GM12874 (cell line): ENCODE measurements around the gene MUL1.

Source experiments
- TF ChIP-seq, protein P1 (sequence below): IDR thresholded peaks from 2 replicates; pipeline ENCODE4 v1.5.1; 2011; ENCODE audit warnings: low read depth, mild to moderate bottlenecking, control low read depth, low read length, moderate library complexity; ENCODE audit not compliant: insufficient read depth

MUL1 gene

DNA sequence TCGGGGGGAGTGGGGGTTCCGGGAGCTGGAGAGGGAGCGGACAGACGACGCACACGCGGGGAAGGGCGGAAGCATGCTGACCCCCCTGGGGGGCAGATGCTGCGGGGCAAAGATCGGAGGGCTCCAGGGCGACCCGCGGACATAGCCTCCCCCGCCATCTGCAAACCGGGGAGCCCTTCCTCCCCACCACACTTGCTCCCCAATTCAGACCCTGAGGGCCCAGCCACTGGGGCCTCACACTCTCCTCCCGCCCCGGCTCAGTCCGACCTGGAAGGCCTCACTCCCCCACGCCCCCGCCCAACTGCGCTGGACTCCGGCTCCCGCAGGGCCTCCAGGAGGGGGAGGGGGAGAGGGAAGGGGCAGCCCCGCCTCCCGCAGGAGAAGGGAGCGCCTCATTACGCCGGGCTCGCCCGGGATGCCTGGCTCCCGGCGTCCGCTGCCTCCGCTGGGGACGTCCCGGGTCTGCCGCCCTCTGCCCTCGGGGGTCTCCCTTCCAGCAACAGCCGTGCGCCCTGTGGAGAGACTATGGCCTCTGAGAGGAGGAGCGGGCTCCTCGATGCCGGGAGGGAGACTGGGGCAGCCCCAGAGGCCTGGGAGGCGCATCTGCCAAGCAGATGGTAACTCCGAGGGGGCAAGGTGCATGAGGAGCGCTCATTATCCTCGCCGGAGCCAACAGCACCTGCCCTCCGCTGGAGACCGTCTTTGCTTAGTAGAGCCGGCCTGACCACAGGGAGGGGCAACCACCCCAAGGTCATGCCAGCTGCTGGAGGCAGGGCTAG, 21.3 kb downstream of the MUL1 start:
- TF ChIP-seq, protein P1, sequence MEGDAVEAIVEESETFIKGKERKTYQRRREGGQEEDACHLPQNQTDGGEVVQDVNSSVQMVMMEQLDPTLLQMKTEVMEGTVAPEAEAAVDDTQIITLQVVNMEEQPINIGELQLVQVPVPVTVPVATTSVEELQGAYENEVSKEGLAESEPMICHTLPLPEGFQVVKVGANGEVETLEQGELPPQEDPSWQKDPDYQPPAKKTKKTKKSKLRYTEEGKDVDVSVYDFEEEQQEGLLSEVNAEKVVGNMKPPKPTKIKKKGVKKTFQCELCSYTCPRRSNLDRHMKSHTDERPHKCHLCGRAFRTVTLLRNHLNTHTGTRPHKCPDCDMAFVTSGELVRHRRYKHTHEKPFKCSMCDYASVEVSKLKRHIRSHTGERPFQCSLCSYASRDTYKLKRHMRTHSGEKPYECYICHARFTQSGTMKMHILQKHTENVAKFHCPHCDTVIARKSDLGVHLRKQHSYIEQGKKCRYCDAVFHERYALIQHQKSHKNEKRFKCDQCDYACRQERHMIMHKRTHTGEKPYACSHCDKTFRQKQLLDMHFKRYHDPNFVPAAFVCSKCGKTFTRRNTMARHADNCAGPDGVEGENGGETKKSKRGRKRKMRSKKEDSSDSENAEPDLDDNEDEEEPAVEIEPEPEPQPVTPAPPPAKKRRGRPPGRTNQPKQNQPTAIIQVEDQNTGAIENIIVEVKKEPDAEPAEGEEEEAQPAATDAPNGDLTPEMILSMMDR = no peak

DNA sequence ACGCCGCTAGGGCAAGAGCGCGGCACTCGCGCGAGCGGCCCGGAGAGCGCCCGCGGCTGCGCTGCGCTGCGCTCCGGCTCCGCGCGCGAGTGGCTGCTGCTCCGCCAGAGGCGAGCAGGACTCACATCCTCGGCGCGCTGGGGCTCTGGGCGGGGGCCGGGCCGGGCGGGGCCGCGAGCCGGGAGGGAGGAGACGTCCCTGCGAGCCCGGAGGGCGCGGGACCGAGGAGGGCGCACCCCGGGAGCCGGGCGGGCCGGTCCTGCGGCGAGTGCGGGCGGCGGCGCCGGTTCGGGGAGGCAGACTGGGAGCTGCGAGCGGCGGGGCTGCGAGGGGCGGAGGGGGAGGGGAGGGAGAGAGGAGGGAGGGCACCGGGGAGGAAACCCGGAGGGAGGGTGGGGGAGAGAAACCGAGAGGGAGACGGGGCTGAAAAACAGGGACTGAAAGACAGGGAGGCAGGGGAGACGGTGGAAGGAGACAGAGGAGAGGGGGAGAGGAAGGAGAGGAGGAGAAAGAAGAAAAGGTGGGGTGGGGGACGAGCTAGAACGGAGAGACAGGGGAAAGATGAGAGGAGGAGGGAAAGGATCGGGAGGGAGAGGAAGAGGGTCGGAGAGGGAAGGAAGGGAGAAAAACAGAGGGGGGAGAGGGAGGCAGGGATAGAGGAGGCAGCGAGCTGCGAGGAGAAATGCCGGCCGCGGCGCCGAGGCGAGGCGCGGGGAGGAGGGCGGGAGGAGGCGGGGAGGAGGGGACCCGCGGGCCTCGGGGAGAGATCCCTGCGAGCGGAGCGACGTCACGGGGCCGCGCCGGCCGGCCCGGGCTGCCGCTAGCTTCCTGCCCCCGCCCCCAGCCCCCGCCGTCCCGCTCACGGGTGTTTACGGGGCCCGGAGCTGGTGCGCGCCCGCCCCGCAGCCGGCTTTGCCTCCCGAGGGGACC, 22.2 kb downstream of the MUL1 start, which contains the start of gene CAMK2N1:
TSS of gene CAMK2N1 (minus strand) at position 684 of the 930 bp plus-strand sequence. CDS start 831 bp downstream, outside the sequence.
- TF ChIP-seq, protein P1 = no peak

DNA sequence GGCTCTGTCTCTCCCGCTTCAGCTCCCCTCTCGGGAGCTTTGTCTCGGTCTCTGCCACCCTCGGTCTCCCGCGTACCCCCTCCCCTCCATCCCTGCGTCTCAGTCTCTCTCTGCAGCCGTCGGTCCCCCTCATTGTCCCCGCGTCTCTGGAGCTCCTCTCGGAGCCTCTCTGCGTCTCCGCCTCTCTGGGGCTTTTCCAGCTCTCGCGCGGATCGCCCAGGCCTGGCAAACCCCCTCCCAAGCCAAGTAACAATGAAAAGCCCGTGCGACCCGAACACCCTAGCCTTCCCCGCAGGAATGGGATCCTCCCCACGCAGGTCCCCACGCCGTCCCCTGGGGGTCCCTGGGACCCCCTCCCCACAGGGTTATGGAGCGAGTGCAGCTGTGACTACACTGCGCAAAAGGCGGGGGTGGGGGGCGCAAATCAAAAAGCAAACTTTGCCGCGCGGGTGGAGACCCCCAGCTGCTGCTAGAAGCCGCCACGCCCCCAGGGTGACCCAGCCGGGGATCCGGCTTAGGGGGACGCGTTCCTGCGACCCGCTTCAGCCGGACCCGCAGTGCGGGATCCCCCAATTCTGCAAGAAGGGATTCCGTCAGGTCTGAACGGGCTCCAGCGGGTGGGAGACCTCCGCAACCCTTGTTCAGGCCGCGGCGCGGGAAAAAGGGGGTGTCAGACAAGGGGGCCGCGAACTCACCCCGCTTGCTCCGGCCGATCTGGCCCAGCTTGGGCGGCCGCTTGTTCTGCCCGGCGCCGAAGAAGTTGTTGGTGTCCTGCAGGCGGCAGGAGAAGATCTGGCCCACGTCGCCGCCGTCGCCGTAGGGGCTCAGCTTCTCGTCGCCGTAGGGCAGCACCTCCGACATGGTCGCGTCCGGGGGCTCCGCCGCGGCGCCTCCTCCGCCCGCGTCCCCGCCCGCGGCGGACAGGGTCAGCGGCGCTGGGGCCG, 23.2 kb downstream of the MUL1 start:
- TF ChIP-seq, protein P1 = no peak

DNA sequence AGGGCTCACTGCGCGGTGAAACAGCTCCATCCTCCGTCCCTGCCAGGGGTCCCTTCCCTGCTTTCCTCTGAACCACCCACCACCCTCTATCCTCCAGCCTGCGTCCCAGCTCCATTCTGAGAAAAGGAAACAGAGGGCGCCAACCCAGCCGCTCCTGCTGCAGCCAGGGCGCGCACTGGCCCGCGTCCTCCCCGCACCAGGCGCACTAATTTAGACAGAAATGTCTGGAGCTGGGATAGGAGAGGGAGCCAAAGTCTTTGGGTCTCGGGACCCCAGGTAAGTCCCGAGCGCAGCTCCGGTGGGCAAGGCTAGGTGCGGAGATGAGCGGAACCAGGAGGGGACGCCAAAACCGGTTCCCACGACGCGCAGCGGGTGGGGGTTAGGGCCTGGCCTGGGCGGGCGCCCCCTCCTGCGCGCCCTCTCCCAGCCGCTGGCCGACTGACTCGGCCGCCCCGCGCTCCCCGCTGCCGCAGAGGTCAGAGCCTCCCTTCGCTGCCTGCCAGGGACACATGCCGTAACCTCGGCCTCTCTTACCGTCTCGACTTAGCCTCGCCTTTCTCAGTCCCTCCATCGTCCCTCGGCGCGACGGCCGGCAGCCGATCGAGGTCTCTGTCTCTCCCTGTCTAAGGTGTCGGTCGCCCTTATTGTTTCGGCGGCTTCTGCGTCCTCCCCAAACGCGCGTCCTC, 24.0 kb downstream of the MUL1 start:
- TF ChIP-seq, protein P1 = no peak

DNA sequence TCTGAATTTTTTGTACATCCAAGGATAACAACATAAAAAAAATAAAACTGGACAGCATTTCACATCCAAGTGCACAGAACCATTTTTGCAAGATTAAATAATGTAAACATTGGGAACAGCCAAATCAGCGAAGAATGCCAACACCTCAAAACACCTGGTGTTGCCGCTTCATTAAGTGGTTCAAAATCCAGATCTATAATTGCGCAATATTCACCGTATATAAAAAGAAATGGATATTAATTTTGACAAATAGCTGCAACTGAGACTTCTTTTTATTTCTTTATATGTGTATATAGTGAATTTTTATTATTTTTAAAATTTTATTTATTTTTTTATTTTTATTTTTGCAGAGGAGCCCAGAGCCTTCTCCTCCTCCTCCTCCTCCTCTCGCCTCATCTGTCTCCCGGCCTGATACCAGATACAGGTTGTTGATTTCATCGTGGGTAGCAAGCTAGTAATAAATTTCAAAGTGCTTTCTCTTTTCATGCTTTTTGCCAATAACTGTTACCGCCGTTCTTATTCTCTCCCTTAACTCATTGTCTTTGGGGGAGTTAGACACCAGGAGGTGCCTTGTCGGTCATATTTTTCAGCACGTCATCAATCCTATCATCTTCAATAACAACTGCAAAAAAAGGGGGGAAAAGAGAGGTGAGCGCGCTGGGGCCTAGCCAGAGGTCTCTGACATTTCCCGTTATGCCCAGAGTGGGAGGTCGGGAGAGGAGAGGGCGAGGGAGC, 24.7 kb downstream of the MUL1 start:
- TF ChIP-seq, protein P1 = no peak
